Activated naive CD8-positive, alpha-beta T cell treated with anti-CD3 and anti-CD28 coated beads, Interleukin-2, amount 50 U/mL, for 24 hours (primary cell): Measurements from ENCODE around the gene TNFSF12.
"Not testable (repeated sequence)": the region's sequence is repeated elsewhere in the genome, so short reads cannot be mapped to it uniquely, and the experiment has no call there.

ENCODE experiments used
- ATAC-seq: fragments of 150-1000 bp; cut with Tn5 transposase; one replicate; pipeline ENCODE4 v1.10.0; 2021
- DNase-seq: peaks from one replicate; pipeline ENCODE4 v3.0.0; 2021
- H3K27ac Mint-ChIP-seq: one replicate; pipeline ENCODE4 v1.8.0; 2021; ENCODE audit warnings: mild to moderate bottlenecking, mixed read lengths
- H3K27me3 Mint-ChIP-seq: one replicate; pipeline ENCODE4 v1.8.0; 2021; ENCODE audit warnings: mixed read lengths
- H3K36me3 Mint-ChIP-seq: one replicate; pipeline ENCODE4 v1.8.0; 2021; ENCODE audit warnings: low read depth, mixed read lengths
- H3K4me1 Mint-ChIP-seq: one replicate; pipeline ENCODE4 v1.8.0; 2021; ENCODE audit warnings: mixed read lengths
- H3K4me3 Mint-ChIP-seq: one replicate; pipeline ENCODE4 v1.8.0; 2021; ENCODE audit warnings: mild to moderate bottlenecking, moderate library complexity, mixed read lengths
- H3K9me3 Mint-ChIP-seq: one replicate; pipeline ENCODE4 v1.8.0; 2021; ENCODE audit warnings: mixed read lengths

TNFSF12 gene

DNA sequence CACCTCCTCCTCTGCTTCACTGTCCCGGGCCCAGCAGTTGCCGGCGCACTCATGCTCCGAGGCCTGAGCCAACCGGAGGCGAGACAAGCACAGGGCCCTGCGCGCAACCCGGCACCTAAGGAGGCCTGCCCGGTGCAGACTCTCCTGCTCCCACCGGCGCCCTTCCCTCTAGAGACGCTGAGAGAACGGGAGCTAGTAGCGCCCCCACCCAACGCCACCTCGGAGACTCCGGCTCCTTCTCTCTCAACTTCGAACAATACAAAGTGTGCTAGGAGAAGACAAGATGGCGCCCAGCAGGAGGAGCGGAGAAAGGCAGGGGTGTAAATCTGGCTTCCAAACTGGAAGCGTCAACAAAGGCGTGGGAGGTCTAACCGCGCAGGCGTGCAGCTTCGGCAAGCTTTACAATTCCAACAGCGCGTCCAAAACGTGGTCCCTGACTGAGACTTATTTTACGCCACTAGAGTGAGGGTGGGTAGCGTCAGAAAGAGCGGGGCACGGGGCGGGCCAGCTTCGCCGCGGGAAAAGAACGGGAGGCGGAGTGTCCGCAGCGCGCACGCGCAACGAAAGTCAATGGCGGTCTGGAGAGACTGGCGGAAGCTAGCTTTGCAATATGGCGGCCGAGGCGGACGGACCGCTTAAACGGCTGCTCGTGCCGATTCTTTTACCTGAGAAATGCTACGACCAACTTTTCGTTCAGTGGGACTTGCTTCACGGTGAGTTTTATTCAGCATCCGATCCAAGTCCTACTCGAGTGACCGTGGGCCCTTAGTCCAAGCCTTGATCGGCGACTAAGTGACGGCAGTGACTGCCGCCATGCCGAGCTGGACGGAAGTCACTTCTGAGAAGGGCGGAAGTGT lies 34.6 kb downstream of the TNFSF12 start, which contains the start of gene MPDU1:
Gene MPDU1, plus strand, starts transcription at position 600 of the 857 bp plus-strand sequence. Its CDS starts 11 bp downstream, at position 611.
- Mint-ChIP-seq H3K36me3 (peaks cover 31% of the 10 kb centered on the region), H3K27ac (peak within 1 kb of the TSS; percentile 100), H3K4me1 (peaks cover 69% of the 10 kb centered on the region), H3K27me3 (no peaks in the 10 kb centered on the region), H3K4me3 (peak within 1 kb of the TSS; percentile 96), H3K9me3 (no peaks in the 10 kb centered on the region)
- DNase-seq (peak; percentile 96), ATAC-seq (peak; percentile 59)

DNA sequence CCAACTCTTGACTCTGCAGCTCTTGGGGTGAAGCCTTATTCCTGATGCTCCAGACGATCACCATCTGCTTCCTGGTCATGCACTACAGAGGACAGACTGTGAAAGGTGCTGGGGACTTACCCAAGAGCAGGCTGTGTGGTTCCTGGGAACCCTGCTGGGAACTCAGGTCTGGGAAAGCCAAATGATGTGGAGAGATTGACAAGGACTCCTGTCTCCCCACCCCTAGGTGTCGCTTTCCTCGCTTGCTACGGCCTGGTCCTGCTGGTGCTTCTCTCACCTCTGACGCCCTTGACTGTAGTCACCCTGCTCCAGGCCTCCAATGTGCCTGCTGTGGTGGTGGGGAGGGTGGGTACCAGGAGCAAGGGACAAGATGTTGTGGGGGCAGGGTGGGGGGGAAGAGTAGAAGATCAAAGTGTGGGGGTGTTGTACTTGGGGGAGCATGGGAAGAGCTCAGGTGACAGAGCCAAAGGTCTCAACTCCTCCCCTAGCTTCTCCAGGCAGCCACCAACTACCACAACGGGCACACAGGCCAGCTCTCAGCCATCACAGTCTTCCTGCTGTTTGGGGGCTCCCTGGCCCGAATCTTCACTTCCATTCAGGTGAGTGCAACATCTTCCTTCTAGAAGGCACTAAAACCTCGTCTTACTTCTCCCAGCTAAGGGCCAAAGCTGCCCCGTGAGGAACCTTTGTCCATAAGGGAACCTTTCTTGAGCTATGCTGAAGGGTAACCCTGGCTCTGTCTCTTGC lies 38.0 kb downstream of the TNFSF12 start:
- H3K9me3 Mint-ChIP-seq, result no peaks in the 10 kb centered on the region
- peaks cover 37% of the 10 kb centered on the region for H3K4me1 Mint-ChIP-seq
- DNase-seq (no peak), ATAC-seq (no peak)
- no peaks in the 10 kb centered on the region for H3K27me3 Mint-ChIP-seq
- no peak overlapping the region for H3K4me3 Mint-ChIP-seq
- peaks cover 23% of the 10 kb centered on the region for H3K36me3 Mint-ChIP-seq
- H3K27ac Mint-ChIP-seq, result peak overlapping the region; percentile 18

DNA sequence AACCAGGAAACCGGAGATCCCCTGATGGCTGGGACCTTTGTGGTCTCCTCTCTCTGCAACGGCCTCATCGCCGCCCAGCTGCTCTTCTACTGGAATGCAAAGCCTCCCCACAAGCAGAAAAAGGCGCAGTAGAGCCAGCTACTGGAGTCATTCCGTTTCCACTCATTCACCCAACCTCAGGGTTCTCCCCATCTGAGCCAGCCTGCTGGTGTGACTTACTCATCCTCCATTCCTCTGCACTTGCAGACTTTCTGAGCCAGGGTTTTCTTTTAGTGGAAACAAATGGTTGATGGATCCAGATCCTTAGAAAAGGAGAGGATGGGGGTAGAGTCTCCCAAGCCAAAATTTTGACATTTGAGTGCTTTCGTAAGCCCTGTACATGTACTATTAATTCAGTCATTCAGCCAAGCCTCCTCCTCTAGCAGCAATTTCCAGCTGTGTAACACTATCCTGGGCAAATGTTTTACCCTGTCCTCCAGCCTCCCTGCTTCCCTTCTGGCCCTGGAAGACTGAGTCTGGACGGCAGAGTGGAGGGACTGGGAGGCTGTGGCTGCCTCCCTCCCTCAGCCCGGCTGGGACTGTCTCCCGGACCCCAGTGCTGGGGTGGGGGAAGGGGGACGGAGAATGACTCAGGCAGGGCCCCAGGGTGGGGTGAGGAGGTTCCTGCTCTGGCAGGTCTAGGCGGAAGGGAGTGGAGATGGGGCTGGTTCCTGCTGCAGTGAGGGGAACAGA lies 38.7 kb downstream of the TNFSF12 start:
- ATAC-seq (no peak), DNase-seq (no peak)
- no peaks in the 10 kb centered on the region for H3K27me3 Mint-ChIP-seq
- peaks cover 22% of the 10 kb centered on the region for H3K36me3 Mint-ChIP-seq
- H3K4me1 Mint-ChIP-seq, result peaks cover 30% of the 10 kb centered on the region
- H3K4me3 Mint-ChIP-seq, result no peak overlapping the region
- H3K9me3 Mint-ChIP-seq, result no peaks in the 10 kb centered on the region
- H3K27ac Mint-ChIP-seq, result no peak overlapping the region

DNA sequence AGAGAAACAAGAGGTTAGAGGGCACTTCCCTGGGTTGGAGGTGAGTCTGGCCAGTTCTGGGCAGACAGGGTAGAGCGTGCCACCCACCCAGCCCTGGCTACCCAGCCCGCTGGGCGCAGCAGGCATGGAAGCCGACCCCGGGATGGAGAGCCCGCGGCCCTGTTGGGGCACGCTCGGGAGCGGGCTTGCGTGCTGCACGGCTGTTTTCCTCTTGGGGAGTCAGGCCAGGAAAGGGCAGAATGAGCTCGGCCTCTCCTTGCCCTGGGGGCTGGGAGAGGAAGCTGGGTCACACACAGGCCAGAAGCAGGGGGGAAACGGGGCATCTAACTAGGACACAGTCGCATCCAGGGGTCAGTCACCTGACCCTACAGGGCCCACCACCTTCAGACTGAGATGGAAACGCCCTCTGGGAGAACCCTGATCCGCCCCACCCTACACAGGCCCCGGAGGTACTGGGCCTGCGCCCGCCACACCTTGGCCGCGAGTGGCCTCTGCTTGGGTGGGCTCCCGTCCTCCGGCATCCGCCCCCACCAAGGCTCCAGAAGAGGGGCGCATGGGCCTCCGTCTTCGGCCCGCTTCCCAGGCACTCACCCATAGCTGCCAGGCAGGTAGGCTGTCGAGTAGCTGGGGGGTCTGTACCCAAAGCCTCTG lies 39.8 kb downstream of the TNFSF12 start:
- Mint-ChIP-seq H3K27ac (no peak overlapping the region), H3K27me3 (no peaks in the 10 kb centered on the region), H3K4me3 (no peak overlapping the region), H3K36me3 (peaks cover 29% of the 10 kb centered on the region), H3K4me1 (peaks cover 24% of the 10 kb centered on the region), H3K9me3 (no peaks in the 10 kb centered on the region)
- ATAC-seq, result no peak
- DNase-seq, result no peak

DNA sequence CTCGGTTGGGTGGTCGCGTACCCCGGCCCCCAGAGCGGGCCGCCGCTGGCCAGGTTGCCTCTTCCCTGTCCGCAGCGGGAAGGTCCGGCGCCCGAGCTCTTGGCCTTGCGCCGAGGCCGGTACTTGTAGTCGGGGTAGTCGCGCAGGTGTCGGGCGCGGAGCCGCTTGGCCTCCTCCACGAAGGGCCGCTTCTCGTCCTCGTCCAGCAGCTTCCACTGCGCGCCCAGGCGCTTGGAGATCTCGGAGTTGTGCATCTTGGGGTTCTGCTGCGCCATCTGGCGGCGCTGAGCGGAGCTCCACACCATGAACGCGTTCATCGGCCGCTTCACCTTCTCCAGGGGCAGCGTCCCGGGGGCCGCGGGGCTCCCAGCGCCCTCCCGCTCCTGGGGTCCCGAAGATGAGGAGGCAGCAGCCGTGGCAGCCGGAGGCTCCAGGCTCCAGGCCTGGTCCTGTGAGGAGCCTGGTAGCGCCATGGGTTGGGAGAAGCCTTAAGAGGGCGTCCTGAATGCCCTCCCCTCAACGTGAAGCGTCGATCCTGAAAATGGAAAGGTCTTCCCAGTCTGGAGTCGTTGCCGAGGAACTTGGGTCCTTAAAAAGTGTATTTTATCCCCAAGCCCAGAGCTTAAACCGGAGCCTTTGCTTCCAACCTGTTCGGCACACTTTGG lies 40.5 kb downstream of the TNFSF12 start:
- Mint-ChIP-seq H3K27ac (no peak overlapping the region), H3K27me3 (no peaks in the 10 kb centered on the region), H3K9me3 (no peaks in the 10 kb centered on the region), H3K4me3 (no peak overlapping the region), H3K36me3 (peaks cover 32% of the 10 kb centered on the region), H3K4me1 (peaks cover 19% of the 10 kb centered on the region)
- peak; percentile 70 for ATAC-seq
- DNase-seq, result peak; percentile 67

DNA sequence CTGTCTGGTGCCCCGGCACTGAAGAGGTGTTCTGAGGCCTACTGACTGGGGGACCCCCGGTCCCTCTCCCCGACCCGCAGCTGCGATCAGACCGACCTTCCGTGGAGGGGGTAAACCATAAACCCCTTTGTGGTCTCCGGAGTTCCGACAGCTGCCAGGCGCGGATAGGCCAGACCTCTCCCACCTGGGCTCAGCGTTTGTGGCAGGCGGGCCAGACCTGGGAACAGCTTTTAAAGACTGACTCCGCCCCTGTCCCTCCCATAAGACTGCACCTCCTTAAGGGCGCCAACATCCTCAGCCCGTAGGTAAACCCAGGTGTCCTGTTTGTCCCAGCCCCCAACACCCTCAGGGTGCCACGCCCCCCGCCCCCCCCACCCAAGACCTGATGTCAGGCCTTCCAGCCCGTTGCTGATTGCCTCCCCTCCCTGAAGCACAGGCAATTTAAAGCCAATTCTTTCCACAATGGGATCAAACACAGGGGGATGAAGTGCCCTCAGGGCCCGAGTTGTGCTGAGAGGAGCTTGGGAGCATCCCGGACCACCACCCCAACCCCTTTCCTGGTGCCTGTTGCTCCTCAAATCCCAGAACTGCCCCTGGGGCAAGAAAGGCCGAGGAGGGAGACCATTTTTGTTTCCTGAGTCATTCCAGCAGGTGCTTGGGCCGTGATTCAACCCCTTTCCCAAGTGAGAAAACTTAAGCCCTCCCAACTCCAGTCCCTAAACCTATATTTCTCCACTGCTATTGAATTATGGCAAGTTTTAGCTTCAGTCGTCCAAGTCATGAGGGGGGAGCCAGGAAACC lies 41.2 kb downstream of the TNFSF12 start, which contains the start of gene SOX15:
Gene SOX15, minus strand, starts transcription at position 204 of the 801 bp plus-strand sequence. CDS start 418 bp downstream, outside the sequence.
- Mint-ChIP-seq H3K27me3 (no peaks in the 10 kb centered on the region), H3K36me3 (peaks cover 31% of the 10 kb centered on the region), H3K4me1 (peaks cover 11% of the 10 kb centered on the region), H3K9me3 (no peaks in the 10 kb centered on the region), H3K4me3 (no peak within 1 kb of the TSS), H3K27ac (no peak within 1 kb of the TSS)
- ATAC-seq (no peak), DNase-seq (no peak)

DNA sequence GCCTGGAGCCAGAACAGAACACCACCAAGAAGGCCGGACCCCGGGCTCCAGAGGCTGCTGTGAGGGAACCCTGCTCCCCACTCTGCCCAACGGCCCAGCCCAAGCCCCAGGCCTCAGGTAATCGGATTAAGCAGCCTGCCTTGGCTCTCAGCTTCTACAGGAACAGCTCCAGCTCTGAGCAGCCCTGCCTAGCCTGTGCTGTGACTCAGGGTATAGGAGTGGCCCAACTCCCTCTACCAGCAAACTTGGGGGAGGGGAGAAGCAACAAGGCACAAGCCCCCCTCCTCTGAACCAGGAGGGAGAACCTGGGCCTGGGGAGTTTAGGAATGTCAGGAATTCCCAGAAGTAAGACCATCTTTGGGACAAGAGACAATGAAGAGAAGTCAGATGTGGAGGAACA lies 41.9 kb downstream of the TNFSF12 start:
- Mint-ChIP-seq H3K4me1 (peaks cover 7% of the 10 kb centered on the region), H3K27me3 (no peaks in the 10 kb centered on the region), H3K4me3 (no peak overlapping the region), H3K9me3 (no peaks in the 10 kb centered on the region), H3K36me3 (peaks cover 35% of the 10 kb centered on the region), H3K27ac (no peak overlapping the region)
- ATAC-seq (peak; percentile 22), DNase-seq (no peak)

DNA sequence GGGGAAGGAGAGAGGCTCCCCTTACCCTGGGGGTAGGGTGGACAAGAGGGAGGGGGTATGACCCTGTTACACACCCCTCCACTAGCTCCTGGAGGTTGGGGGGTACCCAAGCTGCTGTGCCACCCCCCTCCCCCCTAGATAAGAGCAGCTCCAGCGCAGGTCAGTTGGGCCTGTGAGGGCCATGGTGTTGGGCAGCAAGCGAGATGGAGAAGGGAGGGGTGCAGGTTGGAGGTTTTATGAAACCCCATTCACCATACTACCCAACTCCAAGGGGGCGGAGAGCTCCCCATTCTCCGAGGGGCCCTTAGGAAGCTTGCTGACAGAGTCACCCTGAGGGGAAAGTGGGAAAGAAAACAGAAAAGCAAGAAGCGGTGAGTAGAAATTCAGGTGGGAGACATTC lies 42.7 kb downstream of the TNFSF12 start:
- DNase-seq (no peak), ATAC-seq (no peak)
- peaks cover 40% of the 10 kb centered on the region for H3K36me3 Mint-ChIP-seq
- no peak overlapping the region for H3K4me3 Mint-ChIP-seq
- H3K4me1 Mint-ChIP-seq, result peaks cover 2% of the 10 kb centered on the region
- H3K27me3 Mint-ChIP-seq, result no peaks in the 10 kb centered on the region
- no peaks in the 10 kb centered on the region for H3K9me3 Mint-ChIP-seq
- peak overlapping the region; percentile 34 for H3K27ac Mint-ChIP-seq

DNA sequence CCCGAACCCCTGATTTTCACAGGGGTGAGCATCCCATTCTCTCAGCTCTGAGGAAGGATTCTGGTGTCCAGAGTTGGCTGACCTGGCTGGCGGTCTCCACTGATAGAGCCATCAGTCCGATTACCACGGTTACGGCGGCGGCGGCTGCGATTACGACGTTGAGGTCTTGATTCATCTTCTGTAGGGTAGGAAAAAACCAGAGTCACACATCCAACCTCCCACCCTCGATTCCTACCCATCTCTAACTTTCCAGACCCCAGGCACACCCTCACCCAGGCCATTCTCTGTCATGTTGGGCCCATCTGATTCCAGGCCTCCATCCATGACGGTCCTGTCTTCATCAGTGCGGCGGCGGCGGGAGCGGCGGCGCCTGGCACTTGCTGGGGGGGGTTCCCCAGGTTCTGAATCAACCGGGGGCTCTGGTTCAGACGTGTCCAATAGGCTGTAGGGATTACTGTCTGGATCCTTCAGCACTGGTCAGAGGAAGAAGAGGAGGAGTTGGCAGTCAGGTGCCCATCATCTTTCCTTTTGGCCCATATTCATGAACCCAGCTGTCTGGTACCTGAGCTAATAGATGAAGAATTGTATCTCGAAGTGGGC lies 43.7 kb downstream of the TNFSF12 start:
- ATAC-seq (no peak), DNase-seq (no peak)
- no peak overlapping the region for H3K4me3 Mint-ChIP-seq
- no peaks in the 10 kb centered on the region for H3K4me1 Mint-ChIP-seq
- no peaks in the 10 kb centered on the region for H3K9me3 Mint-ChIP-seq
- H3K36me3 Mint-ChIP-seq, result peaks cover 44% of the 10 kb centered on the region
- no peak overlapping the region for H3K27ac Mint-ChIP-seq
- no peaks in the 10 kb centered on the region for H3K27me3 Mint-ChIP-seq

DNA sequence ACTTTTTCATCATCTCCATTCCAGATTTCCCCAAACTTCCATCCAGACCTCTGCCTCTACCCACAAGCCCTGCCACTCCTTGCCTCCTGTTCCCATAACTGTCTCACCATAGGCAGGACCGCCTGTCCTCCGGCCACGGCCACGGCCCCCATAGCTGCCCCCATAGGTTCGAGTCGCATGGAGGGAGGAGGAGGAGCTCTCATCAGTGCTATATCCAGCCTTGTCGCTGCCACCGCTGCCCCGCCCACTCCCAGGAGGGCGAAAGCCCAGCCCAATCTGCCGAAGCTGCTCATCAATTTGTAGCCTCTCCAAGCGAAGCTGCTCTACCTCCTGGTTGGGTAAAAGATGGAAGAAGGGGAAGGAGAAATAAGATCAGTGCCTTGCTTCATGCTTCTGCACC lies 44.4 kb downstream of the TNFSF12 start:
- DNase-seq (no peak), ATAC-seq (no peak)
- H3K4me1 Mint-ChIP-seq, result no peaks in the 10 kb centered on the region
- H3K36me3 Mint-ChIP-seq, result peaks cover 45% of the 10 kb centered on the region
- peak overlapping the region; percentile 15 for H3K27ac Mint-ChIP-seq
- H3K27me3 Mint-ChIP-seq, result no peaks in the 10 kb centered on the region
- no peaks in the 10 kb centered on the region for H3K9me3 Mint-ChIP-seq
- no peak overlapping the region for H3K4me3 Mint-ChIP-seq

DNA sequence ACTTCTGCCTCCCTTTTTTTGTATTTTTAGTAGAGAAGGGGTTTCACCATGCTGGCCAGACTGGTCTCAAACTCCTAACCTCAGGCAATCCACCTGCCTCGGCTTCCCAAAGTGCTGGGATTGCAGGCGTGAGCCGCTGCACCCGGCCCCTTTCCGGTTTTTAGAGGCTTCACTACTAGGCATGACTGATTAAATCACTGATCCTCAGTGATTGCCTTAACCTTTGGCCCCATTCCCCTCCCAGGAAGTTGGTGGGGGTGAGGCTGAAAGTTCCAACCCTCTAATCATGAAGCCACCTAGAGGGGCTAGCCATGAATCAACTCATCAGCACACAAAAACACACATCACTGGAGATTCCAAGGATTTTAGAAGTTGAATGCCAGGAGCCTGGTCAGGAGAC lies 48.7 kb downstream of the TNFSF12 start:
- not testable (repeated sequence) for H3K9me3 Mint-ChIP-seq, H3K27ac Mint-ChIP-seq, H3K4me3 Mint-ChIP-seq, DNase-seq, ATAC-seq, H3K27me3 Mint-ChIP-seq, H3K4me1 Mint-ChIP-seq
- H3K36me3 Mint-ChIP-seq, result peaks cover 53% of the 10 kb centered on the region

DNA sequence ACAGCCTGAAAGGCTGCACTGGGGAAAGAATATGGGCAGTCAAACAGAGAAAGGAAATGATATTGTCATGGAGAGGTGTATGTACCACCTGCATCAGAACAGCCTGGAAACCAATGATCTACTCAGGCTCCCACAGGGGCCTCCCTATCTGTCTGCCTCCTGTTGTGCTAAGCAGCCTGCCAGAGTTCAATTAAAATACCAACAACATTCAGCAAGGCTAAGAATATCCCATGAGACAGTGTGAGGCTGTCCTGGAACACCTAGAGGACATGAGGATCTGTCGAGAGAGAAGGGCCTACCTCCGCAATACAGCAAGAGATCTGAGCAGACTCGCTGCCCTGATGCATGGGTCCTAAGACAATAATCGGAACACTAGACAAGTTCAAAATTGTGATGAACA lies 57.4 kb downstream of the TNFSF12 start:
- Mint-ChIP-seq H3K4me1 (peaks cover 14% of the 10 kb centered on the region), H3K27ac (peak overlapping the region; percentile 47), H3K36me3 (peaks cover 36% of the 10 kb centered on the region), H3K27me3 (no peaks in the 10 kb centered on the region), H3K4me3 (no peak overlapping the region), H3K9me3 (no peaks in the 10 kb centered on the region)
- DNase-seq (no peak), ATAC-seq (no peak)
